Right forelimb (tissue), 1 donor: ENCODE data around the gene BBS7.

Source experiments
- DNase-seq: peaks from one replicate; pipeline ENCODE4 v3.0.0-alpha.2; 2018

BBS7 gene

DNA sequence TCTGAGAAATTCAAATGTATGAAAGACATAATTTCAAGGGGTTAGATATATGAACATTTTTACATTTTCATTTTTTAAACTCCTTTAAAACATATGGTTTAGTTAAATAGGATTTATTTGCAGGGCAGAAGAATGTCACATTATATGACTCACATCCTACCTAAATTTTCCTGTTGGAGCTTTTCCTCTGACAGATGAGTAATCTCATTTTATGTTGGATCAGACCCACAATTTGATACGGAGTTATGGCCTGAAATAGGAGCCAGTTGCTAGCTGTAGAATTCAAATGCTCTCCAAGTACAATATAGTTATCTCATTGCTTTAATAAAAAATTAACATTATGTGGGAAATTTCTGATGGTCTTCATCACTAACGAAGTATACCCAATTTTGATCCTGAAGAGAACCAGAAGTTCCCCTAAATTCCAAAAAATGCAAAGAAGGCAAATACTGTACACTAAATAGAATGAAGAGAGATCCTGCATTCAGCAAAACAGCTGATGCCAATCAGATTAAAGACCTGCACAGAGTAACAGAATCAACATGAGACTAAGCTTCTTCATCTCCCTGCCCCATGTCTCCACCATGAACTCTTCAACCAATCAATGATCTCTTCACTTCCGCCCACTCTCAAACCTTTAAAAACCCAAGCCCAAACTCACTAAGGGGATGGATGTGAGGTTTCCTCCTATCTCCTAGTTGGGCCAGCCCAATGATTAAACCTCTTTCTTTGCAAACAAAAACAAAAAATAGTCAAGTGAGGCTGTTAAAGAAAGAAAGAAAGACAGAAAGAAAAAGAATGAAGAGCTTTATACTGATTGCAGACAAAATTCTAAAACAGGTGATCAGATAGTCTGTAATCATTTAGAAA is 80.1 kb downstream of the BBS7 start:
- no peak for DNase-seq

DNA sequence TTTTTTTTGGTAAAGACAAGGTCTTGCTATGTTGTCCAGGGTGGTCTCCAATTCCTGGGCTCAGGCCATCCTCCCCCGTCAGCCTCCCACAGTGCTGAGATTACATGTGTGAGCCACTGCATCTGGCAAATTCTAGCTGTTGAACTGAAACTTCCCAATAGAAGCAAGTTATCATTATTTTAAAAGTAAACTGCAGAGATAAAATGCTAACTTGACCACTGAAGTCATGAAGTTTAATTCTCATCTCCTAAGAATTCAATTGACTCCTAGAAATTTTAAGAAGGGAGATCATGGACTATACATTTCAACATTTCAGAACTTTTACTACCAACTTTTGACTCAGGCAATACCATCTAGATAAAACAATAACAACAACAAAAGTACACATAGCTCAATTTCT is 80.8 kb downstream of the BBS7 start:
- DNase-seq: no peak

DNA sequence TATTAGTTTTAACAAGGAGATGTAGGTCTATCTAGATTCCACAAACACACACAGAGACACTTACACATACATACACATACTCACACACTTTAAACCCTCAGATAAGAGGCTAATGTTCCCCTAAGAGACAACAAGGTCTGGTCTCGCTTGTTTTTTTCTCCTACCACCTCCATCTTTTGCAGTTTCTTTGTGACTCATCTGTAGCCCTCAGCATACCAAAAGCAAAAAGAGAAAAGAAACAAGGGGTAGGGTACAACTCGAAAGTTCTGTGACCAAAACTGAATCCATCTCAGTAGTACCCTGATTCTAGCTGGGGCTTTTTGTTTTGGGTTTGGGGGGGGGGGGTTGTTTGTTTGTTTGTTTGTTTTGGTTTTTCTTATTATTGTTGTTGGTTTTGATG is 81.4 kb downstream of the BBS7 start:
- no peak for DNase-seq

DNA sequence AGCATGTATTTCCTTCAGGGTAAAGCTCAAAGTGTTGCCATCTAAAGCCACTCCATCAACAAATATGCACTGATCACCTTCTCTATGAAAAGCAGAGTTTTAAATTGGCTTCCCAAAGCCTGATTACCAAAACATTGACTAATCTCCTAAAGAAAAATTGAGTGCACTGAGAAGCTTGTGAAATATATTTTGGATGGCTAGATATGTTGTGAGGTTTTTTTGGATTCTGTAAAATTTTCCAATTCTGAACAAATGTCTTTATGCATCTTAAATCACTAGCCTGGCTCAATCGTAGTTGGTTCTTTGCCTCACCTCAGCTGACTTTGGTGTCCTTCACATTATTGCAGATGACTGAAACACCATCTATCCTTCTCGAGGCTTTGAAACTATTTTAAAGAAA is 84.1 kb downstream of the BBS7 start:
- DNase-seq: no peak

DNA sequence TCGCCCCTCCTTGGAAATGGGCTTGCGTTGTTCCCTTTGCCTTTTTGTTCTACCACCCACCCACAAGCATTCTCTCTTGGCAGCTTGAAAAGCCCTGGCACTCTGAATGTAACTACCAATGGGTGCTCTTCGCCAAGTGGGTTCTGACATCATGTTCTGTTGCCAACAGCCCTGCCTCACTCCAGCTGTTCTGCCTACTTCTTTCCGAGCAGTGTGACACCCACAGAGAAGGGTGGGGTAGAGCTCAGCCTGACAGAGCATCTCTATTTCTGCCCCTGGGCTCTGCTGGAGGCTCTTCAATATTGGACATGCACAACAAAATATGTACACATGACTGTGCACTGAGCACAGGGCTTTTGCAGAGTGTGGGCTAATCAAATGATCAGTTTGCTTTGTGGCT is 84.8 kb downstream of the BBS7 start:
- DNase-seq: no peak

DNA sequence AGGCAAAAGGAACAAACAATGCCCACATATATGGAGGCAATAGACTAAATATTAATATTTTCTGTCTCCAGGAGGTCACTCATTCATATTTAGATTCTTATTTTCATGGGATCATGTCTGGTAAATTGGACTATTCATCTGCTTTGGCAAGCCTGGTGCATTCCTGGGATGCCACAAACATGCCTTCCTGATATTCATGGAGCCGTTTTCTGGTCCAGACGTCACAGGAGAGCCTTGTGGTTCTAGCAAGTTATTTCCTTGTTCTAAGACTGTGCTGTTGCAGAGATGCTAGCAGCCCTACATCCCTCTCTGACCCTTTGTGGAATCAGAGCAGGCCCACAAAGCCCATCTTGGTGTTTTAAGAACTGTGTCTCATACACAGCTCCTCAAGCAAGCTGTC is 85.3 kb downstream of the BBS7 start:
- no peak for DNase-seq

DNA sequence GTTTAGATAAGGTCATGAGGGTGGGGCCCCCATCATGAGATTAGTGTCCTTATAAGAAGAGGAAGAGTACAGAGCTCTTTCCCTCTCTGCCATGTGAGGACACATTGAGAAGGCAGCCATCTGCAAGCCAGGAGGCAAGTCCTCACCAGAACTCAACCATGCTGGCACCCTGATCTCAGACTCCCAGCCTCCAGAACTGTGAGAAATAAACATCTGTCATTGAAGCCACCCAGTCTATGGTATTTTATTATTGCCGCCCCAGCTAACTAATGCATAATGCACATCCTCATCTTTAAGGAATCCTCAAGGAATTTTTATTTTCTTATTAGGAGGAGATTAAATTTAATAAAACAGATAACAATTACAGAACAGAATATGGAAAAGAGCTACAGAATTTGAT is 85.9 kb downstream of the BBS7 start:
- no peak for DNase-seq

DNA sequence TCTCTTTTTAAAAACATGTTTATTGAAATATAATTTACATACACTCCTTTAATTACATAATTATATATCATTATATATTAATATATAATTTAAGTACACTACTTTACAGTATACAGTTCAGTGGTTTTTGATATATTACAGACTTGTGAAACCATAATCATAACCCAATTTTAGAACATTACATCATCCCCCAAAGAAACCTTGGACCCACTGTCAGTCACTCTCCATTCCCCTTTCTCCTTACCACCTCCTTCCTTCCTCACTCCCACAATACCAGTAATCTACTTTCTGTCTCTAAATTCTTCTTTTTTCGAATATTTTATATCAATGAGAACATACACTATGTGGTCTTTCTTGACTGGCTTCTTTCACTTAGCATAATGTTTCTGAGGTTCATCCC is 87.1 kb downstream of the BBS7 start:
- no peak for DNase-seq

DNA sequence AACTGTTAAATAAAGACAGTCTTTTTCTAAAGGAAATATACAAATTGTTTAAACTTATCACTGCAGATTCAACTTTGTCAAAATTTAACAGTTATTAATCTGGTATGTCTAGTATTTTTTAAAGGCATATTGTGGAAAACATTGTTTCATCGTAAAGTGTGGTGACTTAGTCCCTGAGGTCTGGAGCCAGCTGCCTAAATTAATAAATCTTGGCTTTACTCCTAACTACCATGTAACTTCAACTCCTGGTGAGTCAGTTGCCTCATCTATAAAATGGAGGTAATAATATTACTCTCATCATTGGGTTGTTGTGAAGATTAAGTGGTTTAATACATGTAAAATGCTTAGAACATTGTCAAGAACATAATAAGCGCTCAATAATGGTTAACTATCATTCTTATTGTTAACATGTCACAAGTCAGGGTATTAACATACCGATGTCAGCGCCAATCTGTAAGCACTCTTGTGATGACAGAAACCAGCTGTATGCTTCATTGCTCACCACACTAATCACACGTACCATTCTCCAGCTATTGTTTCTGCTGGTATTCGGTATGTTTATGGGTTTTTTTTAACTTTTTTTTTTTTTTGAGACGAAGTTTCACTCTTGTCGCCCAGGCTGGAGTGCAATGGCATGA is 91.2 kb downstream of the BBS7 start:
- no peak for DNase-seq

DNA sequence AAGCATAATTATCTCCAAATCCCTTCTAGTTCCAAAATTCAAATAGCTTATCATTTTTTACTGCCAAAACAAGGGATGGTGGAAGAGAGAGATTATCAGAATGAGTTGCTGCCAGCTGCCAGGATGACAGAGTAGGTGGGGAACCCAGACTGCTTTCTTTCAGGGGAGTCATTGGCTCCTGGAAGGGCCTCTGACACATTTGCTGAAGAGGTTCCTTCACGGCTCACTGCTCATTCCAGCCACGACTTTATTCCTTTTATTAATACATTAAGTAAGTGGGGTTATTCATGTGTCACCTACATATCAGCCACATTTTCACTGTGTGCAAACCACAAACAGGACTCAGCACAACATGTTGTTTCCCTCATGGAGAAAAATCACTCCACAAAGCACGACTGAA is 92.6 kb downstream of the BBS7 start:
- no peak for DNase-seq

DNA sequence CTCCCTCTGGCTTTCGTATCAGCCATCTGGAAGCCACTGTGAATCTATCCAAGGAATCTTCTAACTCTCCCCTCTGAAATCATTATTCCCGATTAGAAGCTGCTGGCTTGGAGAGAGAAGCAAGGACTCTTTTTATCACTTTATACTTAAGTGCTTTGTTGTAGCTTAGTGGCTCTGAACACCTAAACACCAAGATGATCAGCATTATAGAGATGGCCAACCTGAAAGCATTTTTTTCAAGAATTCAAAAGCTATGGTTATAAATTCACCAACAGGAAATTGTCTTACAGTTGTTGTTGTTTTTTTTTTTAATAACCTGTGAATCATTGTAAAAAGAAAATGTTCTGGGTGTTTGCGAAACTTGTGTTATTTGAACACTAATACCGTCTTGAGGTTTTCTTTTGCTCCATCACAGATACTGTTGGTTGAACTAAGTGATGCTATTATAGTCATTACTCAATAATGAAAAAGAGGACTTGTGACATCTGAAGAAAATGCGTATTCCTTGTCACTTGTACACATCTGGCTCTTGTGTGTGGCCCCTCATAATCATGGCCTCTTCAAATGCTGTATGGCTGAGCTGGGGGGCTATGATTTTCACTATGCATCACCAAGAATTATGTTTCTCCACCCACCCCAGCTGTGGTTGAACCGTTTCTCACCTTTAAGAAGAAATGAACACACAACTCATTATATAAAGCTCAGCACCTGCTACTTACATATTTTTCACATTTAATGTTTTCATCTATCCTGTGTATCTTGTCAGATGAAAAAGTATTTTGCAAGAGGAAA is 93.5 kb downstream of the BBS7 start:
- no peak for DNase-seq
